Measurements from ENCODE around the gene COL9A2. TPM values are rescaled to one million over a fixed set of nuclear protein-coding genes. Genes with fewer than 3 reads are reported as not detected.

The COL9A2 gene
- total and polyA plus RNA-seq, 4 donors = 0.19 to 0.75 (median 0.34) TPM

DNA sequence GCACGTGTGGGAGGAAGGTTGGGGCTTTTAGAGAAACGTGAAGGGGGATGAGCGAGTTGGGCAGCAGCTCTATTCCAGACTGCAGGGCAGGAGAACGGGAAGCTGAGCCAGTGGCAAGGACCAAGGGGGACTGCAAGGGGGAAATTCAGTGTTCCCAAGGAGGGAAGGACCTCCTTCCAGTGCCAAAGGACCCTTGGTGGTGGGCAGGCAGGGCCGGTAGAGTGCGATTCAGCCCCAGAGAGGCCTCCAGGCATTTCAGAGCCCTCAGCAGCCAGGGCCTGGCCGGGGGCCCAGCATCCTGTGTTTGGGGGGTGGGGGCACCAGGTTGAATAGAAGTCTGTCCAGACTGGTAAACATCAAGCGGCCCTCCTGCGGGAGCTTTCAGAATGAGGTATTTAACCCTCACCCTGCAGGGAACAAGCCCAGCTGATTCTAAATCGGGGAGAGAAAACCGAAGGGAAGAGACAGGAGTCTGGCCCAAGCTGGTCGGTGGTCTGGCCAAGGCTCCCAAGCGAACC, 2.3 kb downstream of the COL9A2 start:
- TF ChIP-seq HNF4A (conservative IDR thresholded peaks at IDR 0.05) (no peak), NR2F2 (IDR thresholded peaks at IDR 0.05) (no peak), HNF4G (IDR thresholded peaks at IDR 0.05) (no peak), SP1 (IDR thresholded peaks at IDR 0.05) (no peak)
- no peak overlapping the region for H3K9ac ChIP-seq (ENCODE audit: low read depth in 1 of 2, low read length in 2 of 2)
- 68% methylated on average over 13 of the region's 13 CpGs for WGBS
- H3K36me3 ChIP-seq (ENCODE audit: control insufficient read depth in 4 of 4, insufficient read depth in 3 of 4, low read depth in 1 of 4, low read length in 3 of 4) = no peaks in the 10 kb centered on the region
- H3K27me3 ChIP-seq (ENCODE audit: control insufficient read depth in 4 of 4, insufficient read depth in 4 of 4, low read length in 3 of 4) = peaks cover 0 to 6% (median 3%) of the 10 kb centered on the region in 4 donors
- no peaks in the 10 kb centered on the region for H3K9me3 ChIP-seq (ENCODE audit: control insufficient read depth in 4 of 4, low read length in 3 of 4)
- H3K4me1 ChIP-seq (ENCODE audit: control insufficient read depth in 4 of 4, insufficient read depth in 4 of 4, low read length in 3 of 4) = peaks cover 10 to 21% (median 15%) of the 10 kb centered on the region in 4 donors
- H3K27ac ChIP-seq (ENCODE audit: low read depth in 1 of 2, low read length in 2 of 2) = no peak overlapping the region
- no peak for DNase-seq (ENCODE audit: low spot score)
- H3K4me3 ChIP-seq (ENCODE audit: low read depth in 1 of 3, low read length in 3 of 3) = peak overlapping the region in 1 of 3 donors; percentile 20

DNA sequence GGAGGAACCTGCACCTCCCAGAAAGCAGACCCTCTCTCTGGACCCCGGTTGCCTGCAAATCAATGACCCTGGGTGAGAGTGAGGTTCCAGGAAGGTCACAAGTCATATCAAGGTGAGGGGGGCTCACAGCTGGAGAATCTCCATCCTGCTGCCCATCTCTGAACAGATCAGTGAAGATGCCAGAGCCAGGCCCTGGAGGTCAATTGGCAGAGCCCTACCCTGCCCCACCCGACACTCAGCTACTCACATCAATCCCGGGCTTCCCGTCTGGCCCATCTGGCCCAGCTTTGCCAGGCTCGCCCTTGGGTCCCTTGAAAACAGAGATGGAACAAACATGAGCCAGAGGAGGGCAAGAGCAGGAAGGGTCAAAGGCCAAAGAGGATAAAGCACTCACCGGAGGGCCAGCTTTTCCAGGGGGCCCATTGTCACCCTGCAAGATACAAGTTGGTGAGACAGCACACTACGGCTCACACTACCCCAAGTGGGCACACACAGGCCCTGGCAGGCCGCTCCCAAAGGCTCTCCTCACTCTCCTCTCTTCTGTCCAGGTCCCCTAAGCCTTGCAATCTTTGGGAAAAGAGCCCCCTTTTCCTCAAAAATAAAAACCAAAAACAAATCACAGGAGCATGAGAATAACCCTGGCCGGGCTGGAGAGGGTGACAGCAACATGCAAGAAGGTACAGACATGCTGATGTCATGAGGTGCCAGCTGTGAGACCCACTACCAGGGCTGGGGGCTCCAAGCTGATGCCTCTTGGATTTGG, 2.9 kb downstream of the COL9A2 start:
- no peaks in the 10 kb centered on the region for H3K36me3 ChIP-seq (ENCODE audit: control insufficient read depth in 4 of 4, insufficient read depth in 3 of 4, low read depth in 1 of 4, low read length in 3 of 4)
- no peak overlapping the region for H3K9ac ChIP-seq (ENCODE audit: low read depth in 1 of 2, low read length in 2 of 2)
- WGBS = 88% methylated on average over 9 of the region's 9 CpGs
- H3K9me3 ChIP-seq (ENCODE audit: control insufficient read depth in 4 of 4, low read length in 3 of 4) = no peaks in the 10 kb centered on the region
- peaks cover 0 to 6% (median 2%) of the 10 kb centered on the region in 4 donors for H3K27me3 ChIP-seq (ENCODE audit: control insufficient read depth in 4 of 4, insufficient read depth in 4 of 4, low read length in 3 of 4)
- no peak overlapping the region for H3K4me3 ChIP-seq (ENCODE audit: low read depth in 1 of 3, low read length in 3 of 3)
- DNase-seq (ENCODE audit: low spot score) = no peak
- no peak overlapping the region for H3K27ac ChIP-seq (ENCODE audit: low read depth in 1 of 2, low read length in 2 of 2)
- no peak for TF ChIP-seq RAD21 (IDR thresholded peaks at IDR 0.05)
- TF ChIP-seq, protein P1, sequence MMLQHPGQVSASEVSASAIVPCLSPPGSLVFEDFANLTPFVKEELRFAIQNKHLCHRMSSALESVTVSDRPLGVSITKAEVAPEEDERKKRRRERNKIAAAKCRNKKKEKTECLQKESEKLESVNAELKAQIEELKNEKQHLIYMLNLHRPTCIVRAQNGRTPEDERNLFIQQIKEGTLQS (IDR thresholded peaks at IDR 0.05) = no peak
- TF ChIP-seq, protein P2, sequence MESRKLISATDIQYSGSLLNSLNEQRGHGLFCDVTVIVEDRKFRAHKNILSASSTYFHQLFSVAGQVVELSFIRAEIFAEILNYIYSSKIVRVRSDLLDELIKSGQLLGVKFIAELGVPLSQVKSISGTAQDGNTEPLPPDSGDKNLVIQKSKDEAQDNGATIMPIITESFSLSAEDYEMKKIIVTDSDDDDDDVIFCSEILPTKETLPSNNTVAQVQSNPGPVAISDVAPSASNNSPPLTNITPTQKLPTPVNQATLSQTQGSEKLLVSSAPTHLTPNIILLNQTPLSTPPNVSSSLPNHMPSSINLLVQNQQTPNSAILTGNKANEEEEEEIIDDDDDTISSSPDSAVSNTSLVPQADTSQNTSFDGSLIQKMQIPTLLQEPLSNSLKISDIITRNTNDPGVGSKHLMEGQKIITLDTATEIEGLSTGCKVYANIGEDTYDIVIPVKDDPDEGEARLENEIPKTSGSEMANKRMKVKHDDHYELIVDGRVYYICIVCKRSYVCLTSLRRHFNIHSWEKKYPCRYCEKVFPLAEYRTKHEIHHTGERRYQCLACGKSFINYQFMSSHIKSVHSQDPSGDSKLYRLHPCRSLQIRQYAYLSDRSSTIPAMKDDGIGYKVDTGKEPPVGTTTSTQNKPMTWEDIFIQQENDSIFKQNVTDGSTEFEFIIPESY (IDR thresholded peaks at IDR 0.05) = no peak
- no peak for TF ChIP-seq RXRA (IDR thresholded peaks at IDR 0.05)
- no peak for TF ChIP-seq JUND (IDR thresholded peaks at IDR 0.05)
- no peak for TF ChIP-seq EGR1 (IDR thresholded peaks at IDR 0.05; ENCODE audit: low read depth in 2 of 2)
- TF ChIP-seq HNF4G (IDR thresholded peaks at IDR 0.05) = no peak
- no peak for TF ChIP-seq SP1 (IDR thresholded peaks at IDR 0.05)
- no peak for TF ChIP-seq GABPA (IDR thresholded peaks at IDR 0.05 in 1 of 2, conservative IDR thresholded peaks at IDR 0.05 in 1 of 2)
- TF ChIP-seq FOXA2 (IDR thresholded peaks at IDR 0.05) = no peak
- TF ChIP-seq, protein P3, sequence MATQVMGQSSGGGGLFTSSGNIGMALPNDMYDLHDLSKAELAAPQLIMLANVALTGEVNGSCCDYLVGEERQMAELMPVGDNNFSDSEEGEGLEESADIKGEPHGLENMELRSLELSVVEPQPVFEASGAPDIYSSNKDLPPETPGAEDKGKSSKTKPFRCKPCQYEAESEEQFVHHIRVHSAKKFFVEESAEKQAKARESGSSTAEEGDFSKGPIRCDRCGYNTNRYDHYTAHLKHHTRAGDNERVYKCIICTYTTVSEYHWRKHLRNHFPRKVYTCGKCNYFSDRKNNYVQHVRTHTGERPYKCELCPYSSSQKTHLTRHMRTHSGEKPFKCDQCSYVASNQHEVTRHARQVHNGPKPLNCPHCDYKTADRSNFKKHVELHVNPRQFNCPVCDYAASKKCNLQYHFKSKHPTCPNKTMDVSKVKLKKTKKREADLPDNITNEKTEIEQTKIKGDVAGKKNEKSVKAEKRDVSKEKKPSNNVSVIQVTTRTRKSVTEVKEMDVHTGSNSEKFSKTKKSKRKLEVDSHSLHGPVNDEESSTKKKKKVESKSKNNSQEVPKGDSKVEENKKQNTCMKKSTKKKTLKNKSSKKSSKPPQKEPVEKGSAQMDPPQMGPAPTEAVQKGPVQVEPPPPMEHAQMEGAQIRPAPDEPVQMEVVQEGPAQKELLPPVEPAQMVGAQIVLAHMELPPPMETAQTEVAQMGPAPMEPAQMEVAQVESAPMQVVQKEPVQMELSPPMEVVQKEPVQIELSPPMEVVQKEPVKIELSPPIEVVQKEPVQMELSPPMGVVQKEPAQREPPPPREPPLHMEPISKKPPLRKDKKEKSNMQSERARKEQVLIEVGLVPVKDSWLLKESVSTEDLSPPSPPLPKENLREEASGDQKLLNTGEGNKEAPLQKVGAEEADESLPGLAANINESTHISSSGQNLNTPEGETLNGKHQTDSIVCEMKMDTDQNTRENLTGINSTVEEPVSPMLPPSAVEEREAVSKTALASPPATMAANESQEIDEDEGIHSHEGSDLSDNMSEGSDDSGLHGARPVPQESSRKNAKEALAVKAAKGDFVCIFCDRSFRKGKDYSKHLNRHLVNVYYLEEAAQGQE (IDR thresholded peaks at IDR 0.05) = no peak
- TF ChIP-seq, protein P4, sequence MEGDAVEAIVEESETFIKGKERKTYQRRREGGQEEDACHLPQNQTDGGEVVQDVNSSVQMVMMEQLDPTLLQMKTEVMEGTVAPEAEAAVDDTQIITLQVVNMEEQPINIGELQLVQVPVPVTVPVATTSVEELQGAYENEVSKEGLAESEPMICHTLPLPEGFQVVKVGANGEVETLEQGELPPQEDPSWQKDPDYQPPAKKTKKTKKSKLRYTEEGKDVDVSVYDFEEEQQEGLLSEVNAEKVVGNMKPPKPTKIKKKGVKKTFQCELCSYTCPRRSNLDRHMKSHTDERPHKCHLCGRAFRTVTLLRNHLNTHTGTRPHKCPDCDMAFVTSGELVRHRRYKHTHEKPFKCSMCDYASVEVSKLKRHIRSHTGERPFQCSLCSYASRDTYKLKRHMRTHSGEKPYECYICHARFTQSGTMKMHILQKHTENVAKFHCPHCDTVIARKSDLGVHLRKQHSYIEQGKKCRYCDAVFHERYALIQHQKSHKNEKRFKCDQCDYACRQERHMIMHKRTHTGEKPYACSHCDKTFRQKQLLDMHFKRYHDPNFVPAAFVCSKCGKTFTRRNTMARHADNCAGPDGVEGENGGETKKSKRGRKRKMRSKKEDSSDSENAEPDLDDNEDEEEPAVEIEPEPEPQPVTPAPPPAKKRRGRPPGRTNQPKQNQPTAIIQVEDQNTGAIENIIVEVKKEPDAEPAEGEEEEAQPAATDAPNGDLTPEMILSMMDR (IDR thresholded peaks at IDR 0.05; ENCODE audit: low read depth, low read length, missing input control) = no peak
- TF ChIP-seq HNF4A (conservative IDR thresholded peaks at IDR 0.05) = no peak
- TF ChIP-seq YY1 (IDR thresholded peaks at IDR 0.05) = no peak
- no peak for TF ChIP-seq TAF1 (conservative IDR thresholded peaks at IDR 0.05)
- TF ChIP-seq, protein P5, sequence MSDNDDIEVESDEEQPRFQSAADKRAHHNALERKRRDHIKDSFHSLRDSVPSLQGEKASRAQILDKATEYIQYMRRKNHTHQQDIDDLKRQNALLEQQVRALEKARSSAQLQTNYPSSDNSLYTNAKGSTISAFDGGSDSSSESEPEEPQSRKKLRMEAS (IDR thresholded peaks at IDR 0.05) = no peak
- no peak for TF ChIP-seq FOXA1 (IDR thresholded peaks at IDR 0.05)
- H3K4me1 ChIP-seq (ENCODE audit: control insufficient read depth in 4 of 4, insufficient read depth in 4 of 4, low read length in 3 of 4) = peaks cover 10 to 21% (median 15%) of the 10 kb centered on the region in 4 donors

Measured in liver (tissue), 9 donors.